ENCODE measurements around the gene CD300C.
"Not testable (repeated sequence)": the region's sequence is repeated elsewhere in the genome, so short reads cannot be mapped to it uniquely, and the experiment has no call there.

CD300C gene

GRCh38 chr17:74566132-74566753 is 20.3 kb upstream of the CD300C start:
- in situ Hi-C loops (cut with MboI; ENCODE audit: low pct_unique_long_range_greater_than_20kb, low sequenced_read_pairs), result no loop called here
- DNase-seq, result peak; percentile 54

- in situ Hi-C loops (cut with MboI; ENCODE audit: low pct_unique_long_range_greater_than_20kb, low sequenced_read_pairs), result no loop called here
- DNase-seq, result no peak
These were observed 19.2 kb upstream of the CD300C start for GRCh38 chr17:74565126-74565525.

GRCh38 chr17:74563358-74563757 is 17.4 kb upstream of the CD300C start:
- no peak for DNase-seq
- in situ Hi-C loops (cut with MboI; ENCODE audit: low pct_unique_long_range_greater_than_20kb, low sequenced_read_pairs), result no loop called here

GRCh38 chr17:74561586-74561985 is 15.7 kb upstream of the CD300C start:
- no peak for DNase-seq
- in situ Hi-C loops (cut with MboI; ENCODE audit: low pct_unique_long_range_greater_than_20kb, low sequenced_read_pairs), result no loop called here

GRCh38 chr17:74558882-74559519 is 13.1 kb upstream of the CD300C start:
- in situ Hi-C loops (cut with MboI; ENCODE audit: low pct_unique_long_range_greater_than_20kb, low sequenced_read_pairs), result no loop called here
- DNase-seq, result no peak

- DNase-seq; in situ Hi-C loops (cut with MboI; ENCODE audit: low pct_unique_long_range_greater_than_20kb, low sequenced_read_pairs): not testable (repeated sequence)
These were observed 12.5 kb upstream of the CD300C start for GRCh38 chr17:74558402-74558801.

GRCh38 chr17:74555427-74555940 is 9.6 kb upstream of the CD300C start:
- no peak for DNase-seq
- in situ Hi-C loops (cut with MboI; ENCODE audit: low pct_unique_long_range_greater_than_20kb, low sequenced_read_pairs), result no loop called here

- in situ Hi-C loops (cut with MboI; ENCODE audit: low pct_unique_long_range_greater_than_20kb, low sequenced_read_pairs), result no loop called here
- no peak for DNase-seq
These were observed 9.0 kb upstream of the CD300C start for GRCh38 chr17:74554909-74555308.

- DNase-seq, result no peak
- in situ Hi-C loops (cut with MboI; ENCODE audit: low pct_unique_long_range_greater_than_20kb, low sequenced_read_pairs), result no loop called here
These were observed 6.1 kb upstream of the CD300C start for GRCh38 chr17:74552037-74552436.

GRCh38 chr17:74550602-74551001 is 4.7 kb upstream of the CD300C start:
- DNase-seq, result no peak

GRCh38 chr17:74549343-74549742 is 3.4 kb upstream of the CD300C start:
- no peak for DNase-seq
- in situ Hi-C loops (cut with MboI; ENCODE audit: low pct_unique_long_range_greater_than_20kb, low sequenced_read_pairs), result no loop called here

More at GRCh38 chr17:74550602-74551001, 4.7 kb upstream of the CD300C start:
- in situ Hi-C loops (cut with MboI; ENCODE audit: low pct_unique_long_range_greater_than_20kb, low sequenced_read_pairs), result no loop called here

GRCh38 chr17:74547736-74548135 is 1.8 kb upstream of the CD300C start:
- in situ Hi-C loops (cut with MboI; ENCODE audit: low pct_unique_long_range_greater_than_20kb, low sequenced_read_pairs), result no loop called here
- no peak for DNase-seq

- DNase-seq, result no peak
- in situ Hi-C loops (cut with MboI; ENCODE audit: low pct_unique_long_range_greater_than_20kb, low sequenced_read_pairs), result no loop called here
These were observed 1.3 kb upstream of the CD300C start for GRCh38 chr17:74547264-74547663.

GRCh38 chr17:74546586-74546985 is 671 bp upstream of the CD300C start:
- in situ Hi-C loops (cut with MboI; ENCODE audit: low pct_unique_long_range_greater_than_20kb, low sequenced_read_pairs), result no loop called here
- DNase-seq, result no peak

GRCh38 chr17:74544991-74545842 is 698 bp downstream of the CD300C start:
- in situ Hi-C loops (cut with MboI; ENCODE audit: low pct_unique_long_range_greater_than_20kb, low sequenced_read_pairs), result no loop called here
- DNase-seq, result no peak

GRCh38 chr17:74543891-74544760 is 1.8 kb downstream of the CD300C start:
- no peak for DNase-seq
- in situ Hi-C loops (cut with MboI; ENCODE audit: low pct_unique_long_range_greater_than_20kb, low sequenced_read_pairs), result no loop called here

GRCh38 chr17:74543406-74543805 is 2.5 kb downstream of the CD300C start:
- in situ Hi-C loops (cut with MboI; ENCODE audit: low pct_unique_long_range_greater_than_20kb, low sequenced_read_pairs), result no loop called here
- DNase-seq, result no peak

GRCh38 chr17:74542727-74543383 is 3.1 kb downstream of the CD300C start:
- in situ Hi-C loops (cut with MboI; ENCODE audit: low pct_unique_long_range_greater_than_20kb, low sequenced_read_pairs), result no loop called here
- no peak for DNase-seq

- no peak for DNase-seq
- in situ Hi-C loops (cut with MboI; ENCODE audit: low pct_unique_long_range_greater_than_20kb, low sequenced_read_pairs), result no loop called here
These were observed 3.7 kb downstream of the CD300C start for GRCh38 chr17:74542166-74542565.

Measured in KBM-7 (cell line).